HL-60 (cell line): Measurements from ENCODE around the gene TMEFF1.

ENCODE experiments used
- DNase-seq, 2 experiments: peaks; one replicate each; pipeline ENCODE4 v3.0.0-alpha.2; 2010 to 2020; ENCODE audit warnings: low read depth in 1 of 2, low spot score in 1 of 2
- H3K27ac ChIP-seq: fragments of 250-450 bp; sonication (Bioruptor Pico); replicated peaks from 2 replicates; pipeline ENCODE4 v1.5.1; 2020; ENCODE audit warnings: mild to moderate bottlenecking, moderate library complexity
- H3K27me3 ChIP-seq: fragments of 250-450 bp; sonication (Bioruptor Pico); 2 replicates; pipeline ENCODE4 v1.5.1; 2021; ENCODE audit warnings: mild to moderate bottlenecking, moderate library complexity; ENCODE audit not compliant: insufficient read depth, poor library complexity, severe bottlenecking
- H3K4me3 ChIP-seq: replicated peaks from 2 replicates; pipeline ENCODE4 v1.5.1; 2011; ENCODE audit warnings: mild to moderate bottlenecking, control low read depth, low read length; ENCODE audit not compliant: insufficient read depth
- GABPA ChIP-seq: IDR thresholded peaks from 2 replicates; pipeline ENCODE4 v1.6.1; 2012; ENCODE audit warnings: low read depth
- POLR2AphosphoS5 ChIP-seq: IDR thresholded peaks from 2 replicates; pipeline ENCODE4 v1.6.1; 2012; ENCODE audit warnings: low read depth
- REST ChIP-seq: IDR thresholded peaks from 2 replicates; pipeline ENCODE4 v1.6.1; 2012; ENCODE audit warnings: low read depth; ENCODE audit not compliant: insufficient replicate concordance
- SPI1 ChIP-seq: IDR thresholded peaks from 2 replicates; pipeline ENCODE4 v1.6.1; 2012; ENCODE audit warnings: low read depth, mild to moderate bottlenecking, borderline replicate concordance
- TF ChIP-seq, protein P1 (sequence below): IDR thresholded peaks from one replicate; pipeline ENCODE4 v1.5.1; 2011; ENCODE audit warnings: low read length, control low read depth, inconsistent platforms; ENCODE audit not compliant: insufficient read depth

TMEFF1 gene

DNA sequence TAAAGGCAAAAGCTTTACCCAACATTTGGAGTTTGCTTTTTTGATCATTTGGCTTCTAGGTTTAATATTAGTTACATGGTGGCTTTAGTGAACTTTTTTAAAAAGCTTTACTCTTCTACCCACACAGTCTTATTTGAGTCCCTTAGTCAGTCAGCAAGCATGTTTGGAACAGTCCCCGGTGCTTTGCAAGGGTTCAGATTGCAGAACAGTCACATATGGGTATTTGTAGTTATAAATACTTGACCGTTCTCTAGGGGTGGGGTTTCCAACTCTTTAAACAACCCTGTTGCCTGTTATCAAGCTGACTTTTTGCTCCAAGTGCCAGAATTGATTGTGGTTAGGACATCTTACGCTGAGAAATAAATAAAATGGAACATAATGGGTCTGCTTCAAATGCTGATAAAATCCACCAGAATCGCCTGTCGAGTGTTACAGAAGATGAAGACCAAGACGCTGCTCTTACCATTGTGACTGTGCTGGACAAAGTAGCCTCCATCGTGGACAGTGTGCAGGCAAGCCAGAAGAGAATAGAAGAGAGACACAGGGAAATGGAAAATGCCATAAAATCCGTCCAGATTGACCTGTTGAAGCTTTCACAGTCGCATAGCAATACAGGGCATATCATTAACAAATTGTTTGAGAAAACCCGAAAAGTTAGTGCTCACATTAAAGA is 105.0 kb downstream of the TMEFF1 start, which contains the start of gene CAVIN4:
CAVIN4 (plus strand) TSS at position 304 of the 673 bp plus-strand sequence; CDS start at position 369, 65 bp downstream.
- Histone ChIP-seq H3K4me3 (no peak within 1 kb of the TSS), H3K27ac (no peak within 1 kb of the TSS), H3K27me3 (no peaks in the 10 kb centered on the region)
- no peak for TF ChIP-seq POLR2AphosphoS5
- TF ChIP-seq, protein P1, sequence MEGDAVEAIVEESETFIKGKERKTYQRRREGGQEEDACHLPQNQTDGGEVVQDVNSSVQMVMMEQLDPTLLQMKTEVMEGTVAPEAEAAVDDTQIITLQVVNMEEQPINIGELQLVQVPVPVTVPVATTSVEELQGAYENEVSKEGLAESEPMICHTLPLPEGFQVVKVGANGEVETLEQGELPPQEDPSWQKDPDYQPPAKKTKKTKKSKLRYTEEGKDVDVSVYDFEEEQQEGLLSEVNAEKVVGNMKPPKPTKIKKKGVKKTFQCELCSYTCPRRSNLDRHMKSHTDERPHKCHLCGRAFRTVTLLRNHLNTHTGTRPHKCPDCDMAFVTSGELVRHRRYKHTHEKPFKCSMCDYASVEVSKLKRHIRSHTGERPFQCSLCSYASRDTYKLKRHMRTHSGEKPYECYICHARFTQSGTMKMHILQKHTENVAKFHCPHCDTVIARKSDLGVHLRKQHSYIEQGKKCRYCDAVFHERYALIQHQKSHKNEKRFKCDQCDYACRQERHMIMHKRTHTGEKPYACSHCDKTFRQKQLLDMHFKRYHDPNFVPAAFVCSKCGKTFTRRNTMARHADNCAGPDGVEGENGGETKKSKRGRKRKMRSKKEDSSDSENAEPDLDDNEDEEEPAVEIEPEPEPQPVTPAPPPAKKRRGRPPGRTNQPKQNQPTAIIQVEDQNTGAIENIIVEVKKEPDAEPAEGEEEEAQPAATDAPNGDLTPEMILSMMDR = no peak
- TF ChIP-seq GABPA = no peak
- TF ChIP-seq SPI1 = no peak
- TF ChIP-seq REST = no peak
- no peak for DNase-seq

GRCh38 chr9:100578610-100579009 is 105.7 kb downstream of the TMEFF1 start:
- no peak for DNase-seq
- no peak overlapping the region for H3K4me3 ChIP-seq
- no peak for TF ChIP-seq SPI1
- TF ChIP-seq POLR2AphosphoS5 = no peak
- TF ChIP-seq GABPA = no peak
- TF ChIP-seq REST = no peak
- TF ChIP-seq, protein P1 = no peak
- no peak overlapping the region for H3K27ac ChIP-seq
- no peaks in the 10 kb centered on the region for H3K27me3 ChIP-seq

GRCh38 chr9:100579665-100580064 is 106.7 kb downstream of the TMEFF1 start:
- TF ChIP-seq REST = no peak
- no peak for TF ChIP-seq SPI1
- TF ChIP-seq, protein P1 = no peak
- no peak for TF ChIP-seq GABPA
- TF ChIP-seq POLR2AphosphoS5 = no peak
- Histone ChIP-seq H3K27me3 (peaks cover 2% of the 10 kb centered on the region), H3K27ac (no peak overlapping the region), H3K4me3 (no peak overlapping the region)
- DNase-seq = no peak
